Suprapubic skin (tissue), 4 donors: ENCODE measurements around the gene ATP6V0B. TPM values are rescaled to one million over a fixed set of nuclear protein-coding genes. Genes with fewer than 3 reads are reported as not detected.
A peak's percentile ranks its signal among the peaks of the same experiment; 100 is the strongest.

ENCODE experiments used
- DNase-seq, 2 donors: peaks; one replicate each; pipeline ENCODE4 v3.0.0-alpha.2; 2019; ENCODE audit warnings: low spot score in 2 of 2
- H3K27ac ChIP-seq: fragments of 200-600 bp; sonication (generic); one replicate; pipeline ENCODE4 v1.5.1; 2019
- H3K27me3 ChIP-seq: fragments of 200-600 bp; sonication (generic); one replicate; pipeline ENCODE4 v1.5.1; 2019
- H3K36me3 ChIP-seq: fragments of 200-600 bp; sonication (generic); one replicate; pipeline ENCODE4 v1.5.1; 2019
- H3K4me1 ChIP-seq: fragments of 200-600 bp; sonication (generic); one replicate; pipeline ENCODE4 v1.5.1; 2019
- H3K4me3 ChIP-seq: fragments of 200-600 bp; sonication (generic); one replicate; pipeline ENCODE4 v1.5.1; 2019; ENCODE audit warnings: mild to moderate bottlenecking
- H3K9me3 ChIP-seq: fragments of 200-600 bp; sonication (generic); one replicate; pipeline ENCODE4 v1.5.1; 2019
- CTCF ChIP-seq, 2 donors: fragments of 200-600 bp in 1 of 2; fragments of 450-650 bp in 1 of 2; sonication (generic) in 1 of 2; IDR thresholded peaks; one replicate each; pipeline ENCODE4 v1.5.1; 2016 to 2019; ENCODE audit warnings: antibody characterized with exemption in 2 of 2, mild to moderate bottlenecking in 1 of 2, moderate library complexity in 1 of 2
- EP300 ChIP-seq: sonication (generic); formaldehyde crosslinking; IDR thresholded peaks from one replicate; pipeline ENCODE4 v1.6.1; 2017; ENCODE audit warnings: antibody characterized with exemption
- POLR2A ChIP-seq, 2 donors: fragments of 450-650 bp; IDR thresholded peaks; one replicate each; pipeline ENCODE4 v1.6.1; 2017; ENCODE audit warnings: antibody characterized with exemption in 2 of 2, mild to moderate bottlenecking in 2 of 2, moderate library complexity in 2 of 2
- POLR2AphosphoS5 ChIP-seq, 3 donors: sonication (generic); formaldehyde crosslinking; IDR thresholded peaks; one replicate each; pipeline ENCODE4 v1.6.1; 2017; ENCODE audit warnings: antibody characterized with exemption in 3 of 3
- WGBS: methylation state at CpG from one replicate; pipeline ENCODE4 v1.1.5; 2018; 5-methylcytosine and 5-hydroxymethylcytosine counted together
- total RNA-seq, 4 donors: library from RNA; depleted of rRNA; stranded (reverse); fragments of >200 nt; gene quantifications; one replicate each; pipeline ENCODE4 v1.1.0, GENCODE V29; 2016

Gene ATP6V0B
- total RNA-seq, 4 donors from 2014 or later, result 95.2 to 193 (median 150) TPM

- TF ChIP-seq EP300 (no peak), POLR2AphosphoS5 (IDR thresholded peaks at IDR 0.05) (no peak), POLR2A (IDR thresholded peaks at IDR 0.05) (no peak), CTCF (IDR thresholded peaks at IDR 0.05) (no peak)
- WGBS, result 92% methylated on average over 3 of the region's 3 CpGs
- Histone ChIP-seq H3K4me1 (peaks cover 9% of the 10 kb centered on the region), H3K9me3 (no peaks in the 10 kb centered on the region), H3K4me3 (no peak overlapping the region), H3K27me3 (no peaks in the 10 kb centered on the region), H3K27ac (no peak overlapping the region), H3K36me3 (peaks cover 58% of the 10 kb centered on the region)
- DNase-seq, result no peak
These were observed 9.4 kb upstream of the ATP6V0B start for GRCh38 chr1:43965316-43965715.

- 77% methylated on average over 6 of the region's 6 CpGs for WGBS
- no peak for TF ChIP-seq CTCF (IDR thresholded peaks at IDR 0.05)
- TF ChIP-seq EP300, result no peak
- no peak for TF ChIP-seq POLR2AphosphoS5 (IDR thresholded peaks at IDR 0.05)
- TF ChIP-seq POLR2A (IDR thresholded peaks at IDR 0.05), result no peak
These were observed 6.3 kb upstream of the ATP6V0B start for GRCh38 chr1:43968348-43968948.

GRCh38 chr1:43969416-43969745 lies 5.4 kb upstream of the ATP6V0B start:
- no peak for DNase-seq
- TF ChIP-seq EP300 (no peak), POLR2A (IDR thresholded peaks at IDR 0.05) (no peak), CTCF (IDR thresholded peaks at IDR 0.05) (no peak), POLR2AphosphoS5 (IDR thresholded peaks at IDR 0.05) (no peak)
- Histone ChIP-seq H3K36me3 (peaks cover 36% of the 10 kb centered on the region), H3K4me1 (peaks cover 28% of the 10 kb centered on the region), H3K27me3 (no peaks in the 10 kb centered on the region), H3K4me3 (peak overlapping the region; percentile 66), H3K9me3 (no peaks in the 10 kb centered on the region), H3K27ac (no peak overlapping the region)
- 60% methylated on average over 7 of the region's 7 CpGs for WGBS

More at GRCh38 chr1:43968348-43968948, 6.3 kb upstream of the ATP6V0B start:
- H3K4me3 ChIP-seq, result no peak overlapping the region
- no peak overlapping the region for H3K27ac ChIP-seq
- peaks cover 23% of the 10 kb centered on the region for H3K4me1 ChIP-seq
- no peaks in the 10 kb centered on the region for H3K27me3 ChIP-seq
- DNase-seq, result no peak
- no peaks in the 10 kb centered on the region for H3K9me3 ChIP-seq
- H3K36me3 ChIP-seq, result peaks cover 44% of the 10 kb centered on the region

DNA sequence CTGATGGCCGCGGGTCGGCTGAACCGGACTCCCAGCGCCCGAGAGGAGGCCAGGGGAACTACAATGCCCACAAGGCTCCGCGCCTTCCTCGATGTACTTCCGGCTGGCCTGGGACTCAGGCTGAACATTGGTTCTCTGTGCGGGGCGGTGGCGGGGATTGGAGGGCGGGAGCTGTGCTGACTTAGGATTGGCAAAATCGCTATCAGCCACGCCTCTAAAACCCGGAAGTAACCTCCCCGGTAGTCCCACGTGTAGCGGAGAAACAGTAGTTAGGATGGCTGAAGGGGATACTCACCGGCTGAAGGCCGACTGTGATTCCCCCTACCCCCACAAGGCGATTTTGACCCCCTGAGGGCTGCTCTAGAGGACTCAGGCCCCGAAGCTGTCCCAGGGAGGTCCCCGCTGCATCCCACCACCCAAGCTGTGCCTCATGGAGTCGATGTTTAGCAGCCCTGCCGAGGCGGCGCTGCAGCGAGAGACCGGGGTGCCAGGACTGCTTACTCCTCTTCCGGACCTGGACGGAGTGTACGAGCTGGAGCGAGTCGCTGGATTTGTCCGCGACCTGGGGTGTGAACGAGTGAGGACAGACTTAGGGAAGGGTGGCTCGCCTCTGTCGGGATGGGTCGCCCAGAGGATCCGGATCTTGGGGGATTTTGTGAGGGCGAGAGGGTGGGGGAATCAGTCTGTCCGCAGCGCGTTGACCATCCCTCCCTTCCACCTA lies 4.9 kb upstream of the ATP6V0B start, which contains the start of gene DPH2:
Gene DPH2 (plus strand): TSS at position 265 of the 721 bp plus-strand sequence. CDS start 166 bp downstream, at position 431.
- peak within 1 kb of the TSS; percentile 66 for H3K4me3 ChIP-seq
- no peaks in the 10 kb centered on the region for H3K27me3 ChIP-seq
- no peak for TF ChIP-seq EP300
- no peak for TF ChIP-seq CTCF (IDR thresholded peaks at IDR 0.05)
- TF ChIP-seq POLR2A (IDR thresholded peaks at IDR 0.05), result no peak
- TF ChIP-seq POLR2AphosphoS5 (IDR thresholded peaks at IDR 0.05), result no peak
- H3K9me3 ChIP-seq, result no peaks in the 10 kb centered on the region
- H3K36me3 ChIP-seq, result peaks cover 32% of the 10 kb centered on the region
- peaks cover 28% of the 10 kb centered on the region for H3K4me1 ChIP-seq
- no peak within 1 kb of the TSS for H3K27ac ChIP-seq
- DNase-seq, result peak; percentile 99
- 1% methylated on average over 26 of the region's 47 CpGs for WGBS

DNA sequence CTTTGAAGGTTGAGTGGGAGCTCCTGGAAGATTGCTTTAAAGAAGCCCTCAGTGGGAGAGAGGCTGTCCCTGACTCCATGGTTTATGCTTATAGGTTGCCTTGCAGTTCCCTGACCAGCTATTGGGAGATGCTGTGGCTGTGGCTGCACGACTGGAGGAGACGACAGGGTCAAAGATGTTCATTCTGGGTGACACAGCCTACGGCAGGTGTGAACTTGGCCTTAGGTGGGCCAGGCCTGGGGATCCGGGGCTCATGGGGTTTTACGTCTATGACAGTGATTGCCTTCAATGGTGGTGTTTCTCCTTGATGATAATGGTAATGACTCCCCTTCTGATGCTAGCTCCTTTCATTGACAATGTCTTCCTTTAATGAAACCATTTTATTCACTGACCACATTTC lies 4.3 kb upstream of the ATP6V0B start:
- no peak for TF ChIP-seq CTCF (IDR thresholded peaks at IDR 0.05)
- TF ChIP-seq POLR2A (IDR thresholded peaks at IDR 0.05), result no peak
- no peak for TF ChIP-seq POLR2AphosphoS5 (IDR thresholded peaks at IDR 0.05)
- no peak for TF ChIP-seq EP300
- Histone ChIP-seq H3K36me3 (peaks cover 32% of the 10 kb centered on the region), H3K27ac (no peak overlapping the region), H3K4me3 (peak overlapping the region; percentile 66), H3K9me3 (no peaks in the 10 kb centered on the region), H3K27me3 (no peaks in the 10 kb centered on the region), H3K4me1 (peaks cover 31% of the 10 kb centered on the region)
- 49% methylated on average over 5 of the region's 5 CpGs for WGBS
- no peak for DNase-seq
